C1 segment of cervical spinal cord (tissue), 14 donors: ENCODE data around the gene RPA3.

Experiments used
- DNase-seq, 14 donors: peaks; one replicate each; lab custom pipeline; 2025; lab: John Stamatoyannopoulos, UW

RPA3 gene

GRCh38 chr7:7718492-7718891, at the start of gene RPA3:
Gene RPA3 (minus strand): TSS chr7:7718607. CDS start chr7:7640418, 78,189 bp downstream.
- no peak for DNase-seq

DNA sequence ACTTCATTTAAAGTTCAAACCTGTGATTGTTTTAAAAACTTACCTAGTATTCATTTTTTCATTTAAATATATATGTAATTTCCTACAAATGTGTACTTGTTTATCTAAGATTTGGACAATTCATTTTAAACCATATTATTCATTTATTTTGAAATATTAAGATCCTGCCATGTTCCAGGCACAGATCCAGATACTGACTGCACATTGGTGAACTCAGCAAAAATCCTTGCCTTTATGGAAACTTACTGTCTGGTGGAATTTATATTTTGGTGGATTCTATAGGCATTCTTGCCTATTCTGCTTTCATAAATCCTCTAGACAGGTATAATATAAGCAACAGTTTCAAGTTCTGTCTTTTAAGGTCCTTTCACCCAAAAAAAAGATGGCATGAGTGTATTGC, 48.3 kb upstream of the RPA3 start:
- no peak for DNase-seq

DNA sequence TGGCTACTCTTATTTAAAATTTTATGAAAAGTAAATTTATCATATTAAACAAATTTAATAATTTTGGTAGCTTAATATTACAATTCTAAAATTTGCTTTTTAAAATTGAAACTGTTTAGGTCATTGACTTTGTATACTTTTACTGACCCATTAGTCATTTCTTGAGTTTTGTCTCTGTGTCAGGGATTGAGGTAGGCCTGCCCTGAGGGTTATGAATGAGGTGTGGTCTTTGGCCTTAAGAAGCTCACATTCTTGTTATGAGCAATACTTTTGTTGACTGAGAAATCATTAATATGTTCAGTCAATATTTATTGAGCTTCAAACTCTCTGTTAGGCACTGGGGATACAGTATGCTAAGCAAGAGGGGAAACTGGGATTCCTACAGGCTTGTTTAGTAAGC, 47.0 kb upstream of the RPA3 start:
- no peak for DNase-seq

DNA sequence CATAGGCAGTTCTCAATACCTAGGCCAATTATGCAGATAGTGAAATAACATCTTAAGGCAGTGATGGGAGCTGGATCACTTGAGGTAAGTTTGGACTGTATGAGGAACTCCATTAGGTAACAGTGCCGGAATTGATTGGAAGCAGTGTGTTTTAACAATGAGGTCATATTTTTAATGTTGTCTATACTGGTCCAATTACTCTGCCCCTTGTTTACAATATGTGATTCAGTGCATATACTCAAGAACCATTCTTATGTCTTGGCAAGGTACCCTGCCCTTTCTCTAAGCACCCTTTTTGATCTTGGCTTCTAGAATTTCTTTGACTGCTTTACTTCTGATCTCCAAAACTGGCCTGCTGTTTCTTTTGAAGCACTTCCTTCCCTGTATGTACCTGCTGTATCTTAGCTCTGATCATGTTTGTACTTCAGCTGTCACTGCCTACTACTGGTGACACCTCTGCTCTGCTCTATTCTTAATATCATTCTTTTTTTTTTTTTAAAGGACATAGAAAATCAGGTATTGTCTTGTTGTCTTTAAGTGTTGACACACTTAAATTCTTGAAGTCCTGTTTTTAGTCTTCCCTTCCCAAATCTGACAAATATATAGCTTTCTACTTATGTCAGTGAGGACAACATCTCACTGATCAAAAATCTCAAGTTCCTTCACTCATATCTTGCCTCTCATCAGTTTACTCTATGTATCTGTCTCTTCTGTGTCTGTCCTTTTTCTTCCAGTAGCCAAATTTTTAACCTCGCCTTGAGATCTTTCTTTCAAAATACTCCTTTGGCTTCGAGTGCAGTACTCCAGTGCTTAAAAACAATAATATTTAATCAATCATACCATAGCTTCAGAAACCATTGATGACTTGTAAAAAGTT, 46.4 kb upstream of the RPA3 start:
- DNase-seq, result no peak

DNA sequence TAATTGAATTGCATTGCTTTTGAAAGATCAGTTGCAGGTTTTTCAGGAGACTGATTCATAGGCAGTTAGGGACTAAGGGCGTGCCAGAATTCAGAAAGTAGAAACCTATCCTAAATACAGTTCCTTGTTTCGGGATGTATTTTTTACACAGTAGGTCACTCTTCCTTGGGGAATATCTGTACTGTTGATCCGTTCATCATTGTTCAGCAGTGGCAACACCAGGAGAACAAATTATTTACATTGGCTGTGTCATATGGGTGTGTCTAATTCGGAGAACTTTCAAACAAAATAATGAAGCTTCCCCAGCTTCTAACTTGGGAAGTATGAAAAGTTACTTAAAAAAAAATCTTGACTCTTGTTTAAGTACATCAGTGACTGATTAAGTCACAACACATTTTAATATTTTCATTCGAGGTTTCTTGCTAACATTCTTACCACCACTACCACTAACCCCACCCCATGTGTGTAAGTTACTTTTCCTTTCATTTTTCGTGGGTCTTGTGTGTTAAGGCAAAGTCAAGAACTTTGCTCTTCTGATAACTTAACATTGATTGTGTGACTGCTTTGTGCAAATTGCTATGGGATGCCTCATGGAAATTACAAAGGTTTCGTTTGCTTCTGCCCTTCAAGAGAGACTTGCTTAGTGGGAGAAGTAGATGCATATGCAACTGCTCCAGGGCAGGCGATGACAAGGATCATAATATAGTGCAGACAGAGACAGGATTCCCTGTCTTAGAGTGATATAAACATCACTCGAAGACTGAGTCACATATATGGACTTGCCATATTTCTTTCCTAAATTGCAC, 43.8 kb upstream of the RPA3 start:
- DNase-seq, result no peak

- DNase-seq, result no peak
These were observed 43.0 kb upstream of the RPA3 start for GRCh38 chr7:7761340-7761973.

GRCh38 chr7:7757576-7757975, 39.2 kb upstream of the RPA3 start:
- no peak for DNase-seq

- no peak for DNase-seq
These were observed 38.2 kb upstream of the RPA3 start for GRCh38 chr7:7756577-7756976.

- no peak for DNase-seq
These were observed 33.1 kb upstream of the RPA3 start for GRCh38 chr7:7751243-7752092.

GRCh38 chr7:7750571-7751242, 32.3 kb upstream of the RPA3 start:
- DNase-seq, result no peak

DNA sequence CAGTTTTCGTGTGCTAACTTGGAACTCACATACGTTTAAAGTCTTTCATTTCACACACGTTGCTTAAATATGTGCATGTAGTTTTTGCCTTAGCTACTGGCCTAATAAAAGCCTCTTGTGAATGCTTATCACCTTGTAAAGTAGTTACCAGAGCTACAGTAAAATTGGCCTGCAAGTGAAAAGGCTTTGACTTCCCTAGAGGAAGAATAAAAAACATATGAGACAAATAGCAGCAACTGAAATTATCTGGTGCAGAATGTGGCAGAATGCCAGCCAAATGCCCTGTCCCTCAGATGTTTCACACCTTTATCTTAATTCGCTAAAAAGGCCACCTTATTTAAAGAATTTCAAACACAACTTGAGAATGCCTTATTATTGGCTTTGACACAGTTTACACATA, 28.1 kb upstream of the RPA3 start:
- no peak for DNase-seq

DNA sequence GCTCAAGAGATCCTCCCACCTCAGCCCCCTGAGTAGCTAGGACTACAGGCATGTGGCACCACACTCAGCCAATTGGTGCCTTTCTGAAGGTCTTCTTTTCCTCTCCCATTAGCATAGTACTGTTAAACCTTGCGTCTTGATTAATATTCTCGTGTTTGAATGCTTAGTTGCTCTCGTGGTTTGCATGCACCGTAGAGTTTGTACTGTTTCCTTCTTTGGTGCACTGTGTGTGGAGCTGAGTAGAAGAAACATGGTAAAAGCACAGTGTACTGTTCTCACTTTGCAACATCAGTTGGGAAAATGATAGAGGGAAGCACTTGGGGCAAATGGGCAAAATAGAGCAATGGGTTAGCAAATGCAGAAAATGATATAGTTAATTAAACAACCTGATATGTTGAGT, 27.6 kb upstream of the RPA3 start:
- DNase-seq, result no peak

- no peak for DNase-seq
These were observed 26.9 kb upstream of the RPA3 start for GRCh38 chr7:7745258-7745657.

DNA sequence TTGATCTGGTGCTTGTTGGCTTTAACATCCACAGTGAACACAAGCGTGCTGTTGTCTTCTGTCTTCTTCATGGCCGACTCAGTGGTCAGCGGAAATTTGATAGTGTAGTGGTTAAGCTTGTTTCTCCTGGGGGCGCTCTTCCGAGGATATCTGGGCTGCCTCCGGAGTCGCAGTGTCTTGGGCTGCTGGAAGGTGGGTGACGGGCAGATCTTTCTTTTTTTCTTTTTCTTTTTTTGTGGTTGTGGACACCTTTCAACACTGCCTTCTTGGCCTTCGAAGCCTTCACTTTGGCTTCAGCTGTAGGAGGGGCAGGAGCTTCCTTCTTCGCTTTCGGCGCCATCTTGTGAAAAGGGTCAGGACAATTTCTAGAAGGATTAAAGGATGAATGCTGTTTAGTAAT, 23.8 kb upstream of the RPA3 start:
- no peak for DNase-seq

DNA sequence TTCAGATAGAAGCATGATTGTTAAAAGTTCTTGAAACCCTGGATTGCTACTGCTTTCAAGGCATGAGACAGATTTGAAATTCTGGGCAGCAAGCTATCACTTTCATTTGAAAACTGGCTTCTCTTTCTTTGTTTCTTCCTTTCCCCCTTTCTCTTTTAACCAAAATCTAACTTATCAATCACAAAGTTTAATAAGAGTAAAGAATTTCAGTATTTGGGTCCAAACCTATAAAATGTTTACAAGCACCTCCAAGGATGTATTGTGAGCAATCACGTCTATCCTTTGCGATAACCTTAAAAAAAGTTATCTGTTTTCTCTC, 21.6 kb upstream of the RPA3 start:
- DNase-seq, result no peak

GRCh38 chr7:7739204-7740036, 21.0 kb upstream of the RPA3 start:
- no peak for DNase-seq

DNA sequence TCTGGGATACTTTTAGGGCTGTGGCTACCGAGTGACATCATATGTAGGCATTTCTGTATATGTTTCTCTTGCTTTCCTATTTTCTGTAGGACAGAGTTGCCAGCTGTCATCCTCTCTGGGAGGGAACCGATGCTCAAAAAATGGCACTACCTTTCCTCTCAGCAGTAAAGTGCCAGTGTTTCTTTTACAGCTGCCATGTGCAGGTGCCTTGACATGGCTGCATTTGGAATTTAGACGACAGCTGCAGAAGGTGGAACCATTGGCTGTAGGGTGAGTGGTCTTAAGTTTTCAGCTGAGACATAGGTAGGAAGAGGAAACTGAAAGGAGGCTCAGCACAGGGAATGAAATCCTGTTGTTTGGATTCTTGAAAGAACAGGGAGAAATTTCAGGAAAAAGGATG, 20.2 kb upstream of the RPA3 start:
- DNase-seq, result no peak

- no peak for DNase-seq
These were observed 19.8 kb upstream of the RPA3 start for GRCh38 chr7:7738177-7738576.

GRCh38 chr7:7737674-7738073, 19.3 kb upstream of the RPA3 start:
- DNase-seq, result no peak

DNA sequence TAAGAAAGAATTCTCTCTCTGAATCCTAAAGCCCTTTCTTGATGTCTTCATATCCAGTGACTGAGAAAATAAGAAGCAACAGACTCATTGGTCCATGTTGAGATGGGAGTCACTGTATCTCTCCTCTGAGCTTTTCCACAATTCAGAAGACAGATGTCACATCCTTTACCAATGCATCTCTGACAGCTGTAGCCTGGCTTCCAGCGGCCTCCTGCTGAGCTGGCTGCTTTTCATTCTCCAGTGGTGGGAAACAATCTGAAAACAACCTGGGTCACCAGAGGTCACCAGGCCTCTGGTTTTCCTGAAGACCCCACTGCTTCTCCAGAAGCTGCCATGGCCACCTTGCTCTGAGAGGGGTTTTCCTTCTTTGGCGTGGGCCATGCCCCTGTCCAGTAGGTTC, 18.3 kb upstream of the RPA3 start:
- DNase-seq, result no peak
